ENCODE results near the gene CKMT2.

CKMT2 gene

GRCh38 chr5:81302596-81302995, 69.5 kb downstream of the CKMT2 start:
- no peak overlapping the region for H3K4me3 ChIP-seq (ENCODE audit: low read depth, low read length)
- no peak for TF ChIP-seq CTCF (IDR thresholded peaks at IDR 0.05; ENCODE audit: borderline replicate concordance, insufficient read depth, low read depth, low read length)

GRCh38 chr5:81303563-81303962, 70.4 kb downstream of the CKMT2 start:
- TF ChIP-seq CTCF (IDR thresholded peaks at IDR 0.05; ENCODE audit: borderline replicate concordance, insufficient read depth, low read depth, low read length), result no peak
- H3K4me3 ChIP-seq (ENCODE audit: low read depth, low read length), result no peak overlapping the region

GRCh38 chr5:81305785-81306184, 72.7 kb downstream of the CKMT2 start:
- no peak for TF ChIP-seq CTCF (IDR thresholded peaks at IDR 0.05; ENCODE audit: borderline replicate concordance, insufficient read depth, low read depth, low read length)
- H3K4me3 ChIP-seq (ENCODE audit: low read depth, low read length), result no peak overlapping the region

GRCh38 chr5:81308836-81309235, 75.7 kb downstream of the CKMT2 start:
- TF ChIP-seq CTCF (IDR thresholded peaks at IDR 0.05; ENCODE audit: borderline replicate concordance, insufficient read depth, low read depth, low read length), result no peak

GRCh38 chr5:81310402-81311063, 77.4 kb downstream of the CKMT2 start:
- no peak overlapping the region for H3K4me3 ChIP-seq (ENCODE audit: low read depth, low read length)

More at GRCh38 chr5:81308836-81309235, 75.7 kb downstream of the CKMT2 start:
- no peak overlapping the region for H3K4me3 ChIP-seq (ENCODE audit: low read depth, low read length)

GRCh38 chr5:81313278-81313677, 80.2 kb downstream of the CKMT2 start:
- no peak for TF ChIP-seq CTCF (IDR thresholded peaks at IDR 0.05; ENCODE audit: borderline replicate concordance, insufficient read depth, low read depth, low read length)
- no peak overlapping the region for H3K4me3 ChIP-seq (ENCODE audit: low read depth, low read length)

More at GRCh38 chr5:81310402-81311063, 77.4 kb downstream of the CKMT2 start:
- no peak for TF ChIP-seq CTCF (IDR thresholded peaks at IDR 0.05; ENCODE audit: borderline replicate concordance, insufficient read depth, low read depth, low read length)

GRCh38 chr5:81313686-81314085, 80.6 kb downstream of the CKMT2 start:
- TF ChIP-seq CTCF (IDR thresholded peaks at IDR 0.05; ENCODE audit: borderline replicate concordance, insufficient read depth, low read depth, low read length), result no peak

More at GRCh38 chr5:81313686-81314085, 80.6 kb downstream of the CKMT2 start:
- no peak overlapping the region for H3K4me3 ChIP-seq (ENCODE audit: low read depth, low read length)

Data from GM12875 (cell line).